Activated CD8-positive, alpha-beta memory T cell treated with anti-CD3 and anti-CD28 coated beads, Interleukin-2, amount 10 ng/mL, durations not matched to agents 7 days and 5 days (primary cell): ENCODE results near the gene AFAP1L1. TPM values are rescaled to one million over a fixed set of nuclear protein-coding genes. Genes with fewer than 3 reads are reported as not detected.

ENCODE experiments used
- ATAC-seq: fragments of 150-1000 bp; cut with Tn5 transposase; one replicate; pipeline ENCODE4 v1.10.0; 2021; ENCODE audit warnings: moderate library complexity
- CTCF ChIA-PET: fragments of 350-600 bp; sonication (Branson Sonifier 250); formaldehyde crosslinking; loops from one replicate; lab custom pipeline; 2021; ENCODE audit warnings: antibody characterized with exemption; lab: Charles Lee
- DNase-seq: peaks from one replicate; pipeline ENCODE4 v3.0.0-alpha.2; 2020
- H3K27ac Mint-ChIP-seq: one replicate; pipeline ENCODE4 v1.8.0; 2021; ENCODE audit warnings: mild to moderate bottlenecking, mixed read lengths
- H3K27me3 Mint-ChIP-seq: one replicate; pipeline ENCODE4 v1.8.0; 2021; ENCODE audit warnings: mixed read lengths
- H3K36me3 Mint-ChIP-seq: one replicate; pipeline ENCODE4 v1.8.0; 2021; ENCODE audit warnings: mild to moderate bottlenecking, mixed read lengths
- H3K4me1 Mint-ChIP-seq: one replicate; pipeline ENCODE4 v1.8.0; 2021; ENCODE audit warnings: mixed read lengths
- H3K4me3 Mint-ChIP-seq: one replicate; pipeline ENCODE4 v1.8.0; 2021; ENCODE audit warnings: mild to moderate bottlenecking, moderate library complexity, mixed read lengths
- H3K9me3 Mint-ChIP-seq: one replicate; pipeline ENCODE4 v1.8.0; 2022; ENCODE audit warnings: low read depth, mixed read lengths
- total RNA-seq, 2 experiments: library from RNA; stranded (reverse); gene quantifications; one replicate each; pipeline ENCODE4 v1.2.3, GENCODE V29; 2021

The AFAP1L1 gene
- total RNA-seq, 2 experiments from 2014 or later, result not detected

- ATAC-seq (no peak), DNase-seq (no peak)
- peaks cover 20% of the 10 kb centered on the region for H3K4me1 Mint-ChIP-seq
- H3K4me3 Mint-ChIP-seq, result no peak overlapping the region
- no peaks in the 10 kb centered on the region for H3K36me3 Mint-ChIP-seq
- no peak overlapping the region for H3K27ac Mint-ChIP-seq
- CTCF ChIA-PET, result interaction anchor here (2.1 kb wide), 1 partner anchor 23 kb away, joined by 5 read pairs; no protein-coding TSS in a partner anchor
- peaks cover 20% of the 10 kb centered on the region for H3K27me3 Mint-ChIP-seq
- no peaks in the 10 kb centered on the region for H3K9me3 Mint-ChIP-seq
Observed at GRCh38 chr5:149242339-149242738, 29.3 kb upstream of the AFAP1L1 start.

DNA sequence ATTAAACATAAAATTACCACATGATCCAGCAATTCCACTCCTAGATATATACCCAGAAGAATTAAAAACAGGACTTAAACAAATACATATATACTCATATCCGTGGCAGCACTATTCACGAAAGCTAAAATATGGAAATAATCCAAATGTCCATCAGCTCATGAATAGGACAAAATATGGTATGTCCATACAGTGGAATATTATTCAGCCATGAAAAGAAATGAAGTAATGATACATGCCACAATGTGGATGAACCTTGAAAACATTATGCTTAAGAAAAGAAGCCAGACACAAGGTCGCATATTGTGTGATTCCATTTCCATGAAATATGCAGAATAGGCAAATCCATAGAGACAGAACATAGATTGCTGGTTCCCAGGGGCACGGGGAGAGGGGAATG lies 24.8 kb upstream of the AFAP1L1 start:
- no peak for DNase-seq
- peaks cover 3% of the 10 kb centered on the region for H3K4me1 Mint-ChIP-seq
- peaks cover 17% of the 10 kb centered on the region for H3K27me3 Mint-ChIP-seq
- no peak overlapping the region for H3K27ac Mint-ChIP-seq
- CTCF ChIA-PET, result interaction anchor here (0.8 to 1.7 kb wide), 2 partner anchors 8 to 106 kb away, joined by 3 read pairs; partner anchors contain the start of gene ABLIM3
- no peaks in the 10 kb centered on the region for H3K36me3 Mint-ChIP-seq
- no peak overlapping the region for H3K4me3 Mint-ChIP-seq
- no peak for ATAC-seq
- no peaks in the 10 kb centered on the region for H3K9me3 Mint-ChIP-seq

- DNase-seq (no peak), ATAC-seq (no peak)
- no peak overlapping the region for H3K27ac Mint-ChIP-seq
- peaks cover 3% of the 10 kb centered on the region for H3K4me1 Mint-ChIP-seq
- H3K9me3 Mint-ChIP-seq, result no peaks in the 10 kb centered on the region
- no peak overlapping the region for H3K4me3 Mint-ChIP-seq
- no peaks in the 10 kb centered on the region for H3K36me3 Mint-ChIP-seq
- H3K27me3 Mint-ChIP-seq, result peaks cover 17% of the 10 kb centered on the region
- CTCF ChIA-PET, result interaction anchor here (1.7 kb wide), 1 partner anchor 107 kb away, joined by 3 read pairs; the partner anchor contains the start of gene ABLIM3
Observed at GRCh38 chr5:149247726-149248125, 23.9 kb upstream of the AFAP1L1 start.

GRCh38 chr5:149251546-149251945 lies 20.1 kb upstream of the AFAP1L1 start:
- Mint-ChIP-seq H3K27me3 (peaks cover 10% of the 10 kb centered on the region), H3K4me3 (no peak overlapping the region), H3K4me1 (no peaks in the 10 kb centered on the region), H3K36me3 (no peaks in the 10 kb centered on the region), H3K9me3 (no peaks in the 10 kb centered on the region), H3K27ac (no peak overlapping the region)
- CTCF ChIA-PET, result no interaction called here
- no peak for ATAC-seq
- DNase-seq, result no peak

DNA sequence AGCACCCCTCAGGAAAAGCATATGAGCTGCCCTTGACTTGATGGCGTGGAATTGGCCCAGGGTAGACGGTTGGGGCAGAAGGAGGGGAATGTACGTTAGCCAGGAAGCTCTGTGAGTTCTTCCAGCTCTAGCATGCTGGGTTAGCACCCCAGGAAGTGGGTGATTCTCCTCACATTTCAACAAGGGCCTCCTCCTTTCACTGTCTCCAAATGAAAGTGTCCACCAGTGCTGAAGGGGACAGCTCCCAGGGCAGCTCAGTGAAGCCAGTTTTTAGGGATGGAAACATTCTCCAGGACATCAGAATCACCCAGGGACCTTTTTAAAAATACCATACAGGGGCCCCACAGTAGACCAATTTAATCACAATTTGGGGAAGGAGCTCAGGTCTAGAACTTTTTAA lies 17.2 kb upstream of the AFAP1L1 start:
- peaks cover 4% of the 10 kb centered on the region for H3K27me3 Mint-ChIP-seq
- ATAC-seq (no peak), DNase-seq (no peak)
- no peaks in the 10 kb centered on the region for H3K4me1 Mint-ChIP-seq
- no peaks in the 10 kb centered on the region for H3K9me3 Mint-ChIP-seq
- H3K27ac Mint-ChIP-seq, result no peak overlapping the region
- no peak overlapping the region for H3K4me3 Mint-ChIP-seq
- CTCF ChIA-PET, result interaction anchor here (1.2 to 1.5 kb wide), 3 partner anchors 8 to 113 kb away, joined by 3 to 7 read pairs (median 7); partner anchors contain the start of gene ABLIM3
- H3K36me3 Mint-ChIP-seq, result no peaks in the 10 kb centered on the region

DNA sequence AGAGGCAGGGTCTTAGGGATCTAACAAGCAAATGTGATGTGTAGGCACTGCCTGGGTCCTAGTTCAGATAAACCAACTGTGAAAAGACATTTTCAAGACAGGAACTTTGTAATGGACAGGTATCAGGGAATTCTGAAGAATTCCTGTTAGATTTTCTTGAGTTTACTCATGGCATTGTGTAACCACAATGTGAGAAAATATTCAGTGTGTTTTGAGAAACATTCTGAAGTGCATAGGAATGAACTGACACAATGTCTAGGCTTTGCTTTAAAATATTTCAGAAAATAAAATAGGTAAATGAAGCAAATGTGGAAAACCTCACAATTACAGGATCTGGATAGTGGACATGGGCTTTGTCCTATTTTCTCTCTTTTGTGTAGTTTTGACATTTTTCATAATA lies 15.2 kb upstream of the AFAP1L1 start:
- H3K9me3 Mint-ChIP-seq, result no peaks in the 10 kb centered on the region
- peaks cover 12% of the 10 kb centered on the region for H3K27me3 Mint-ChIP-seq

DNA sequence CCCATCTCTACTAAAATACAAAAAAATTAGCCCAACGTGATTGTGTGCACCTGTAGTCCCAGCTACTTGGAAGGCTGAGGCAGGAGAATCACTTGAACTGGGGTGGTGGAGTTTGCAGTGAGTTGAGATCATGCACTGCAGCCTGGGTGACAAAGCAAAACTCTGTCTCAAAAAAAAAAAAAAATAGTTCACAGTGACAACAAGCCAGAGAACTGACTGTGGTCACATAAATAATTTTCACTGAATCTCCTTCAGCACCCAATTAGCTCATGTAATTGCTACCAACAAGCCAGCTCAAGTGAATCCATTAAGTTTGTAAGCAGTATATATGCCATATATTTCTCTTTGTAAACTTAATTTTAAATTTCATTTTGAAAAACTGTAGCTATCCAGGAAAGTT lies 14.5 kb upstream of the AFAP1L1 start:
- CTCF ChIA-PET, result interaction anchor here (1.0 to 2.2 kb wide), 3 partner anchors 11 to 526 kb away, joined by 3 to 6 read pairs (median 3); partner anchors contain the start of gene ABLIM3
- peaks cover 15% of the 10 kb centered on the region for H3K27me3 Mint-ChIP-seq
- H3K27ac Mint-ChIP-seq, result no peak overlapping the region
- DNase-seq (no peak), ATAC-seq (no peak)
- no peaks in the 10 kb centered on the region for H3K36me3 Mint-ChIP-seq
- H3K9me3 Mint-ChIP-seq, result no peaks in the 10 kb centered on the region
- no peak overlapping the region for H3K4me3 Mint-ChIP-seq
- no peaks in the 10 kb centered on the region for H3K4me1 Mint-ChIP-seq

More for the DNA sequence above, 15.2 kb upstream of the AFAP1L1 start:
- no peaks in the 10 kb centered on the region for H3K36me3 Mint-ChIP-seq
- H3K4me3 Mint-ChIP-seq, result no peak overlapping the region
- CTCF ChIA-PET, result interaction anchor here (1.0 to 2.2 kb wide), 2 partner anchors 115 to 525 kb away, joined by 3 to 6 read pairs; partner anchors contain the start of gene ABLIM3
- no peak overlapping the region for H3K27ac Mint-ChIP-seq
- DNase-seq (no peak), ATAC-seq (no peak)
- H3K4me1 Mint-ChIP-seq, result no peaks in the 10 kb centered on the region

DNA sequence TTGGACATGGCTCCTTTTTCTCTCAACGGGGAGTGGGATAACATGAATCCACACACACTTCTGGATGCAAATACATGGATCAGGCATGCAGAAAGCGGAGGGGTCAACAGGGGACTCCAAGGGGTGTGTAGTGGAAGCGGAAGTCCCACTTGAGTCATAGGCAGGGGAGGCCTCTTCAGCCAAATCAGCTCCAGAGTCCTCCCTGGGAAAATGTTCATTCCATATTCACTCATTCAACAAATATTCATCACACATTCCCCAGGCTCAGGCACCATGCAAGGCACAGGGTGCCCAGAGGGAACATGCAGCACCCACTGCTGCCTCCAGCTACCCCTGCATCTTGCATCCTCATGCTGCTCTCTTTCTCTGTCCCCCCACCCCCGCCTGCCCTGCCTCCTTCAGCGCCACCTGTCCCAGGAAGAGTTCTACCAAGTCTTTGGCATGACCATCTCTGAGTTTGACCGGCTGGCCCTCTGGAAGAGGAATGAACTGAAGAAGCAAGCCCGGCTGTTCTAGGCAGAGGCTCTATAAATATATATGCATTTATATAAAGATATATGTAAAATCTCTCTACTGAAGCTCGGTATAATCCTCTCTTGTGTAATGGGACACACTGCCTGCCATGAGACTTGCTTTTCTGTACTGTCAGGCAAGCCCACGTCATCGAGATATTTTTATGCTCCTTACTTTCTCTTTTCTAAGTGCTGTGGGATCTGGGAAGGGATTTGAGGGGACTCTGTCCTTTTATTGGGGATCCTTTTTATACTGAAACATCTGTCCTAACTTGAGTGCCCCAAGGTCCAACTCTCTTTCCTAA lies 13.6 kb upstream of the AFAP1L1 start:
- H3K36me3 Mint-ChIP-seq, result no peaks in the 10 kb centered on the region
- H3K4me3 Mint-ChIP-seq, result no peak overlapping the region
- H3K27me3 Mint-ChIP-seq, result peaks cover 22% of the 10 kb centered on the region
- DNase-seq (no peak), ATAC-seq (no peak)
- no peak overlapping the region for H3K27ac Mint-ChIP-seq
- no peaks in the 10 kb centered on the region for H3K4me1 Mint-ChIP-seq
- no peaks in the 10 kb centered on the region for H3K9me3 Mint-ChIP-seq
- CTCF ChIA-PET, result interaction anchor here (1.1 to 2.2 kb wide), 3 partner anchors 10 to 117 kb away, joined by 3 to 6 read pairs (median 5); partner anchors contain the start of gene ABLIM3

DNA sequence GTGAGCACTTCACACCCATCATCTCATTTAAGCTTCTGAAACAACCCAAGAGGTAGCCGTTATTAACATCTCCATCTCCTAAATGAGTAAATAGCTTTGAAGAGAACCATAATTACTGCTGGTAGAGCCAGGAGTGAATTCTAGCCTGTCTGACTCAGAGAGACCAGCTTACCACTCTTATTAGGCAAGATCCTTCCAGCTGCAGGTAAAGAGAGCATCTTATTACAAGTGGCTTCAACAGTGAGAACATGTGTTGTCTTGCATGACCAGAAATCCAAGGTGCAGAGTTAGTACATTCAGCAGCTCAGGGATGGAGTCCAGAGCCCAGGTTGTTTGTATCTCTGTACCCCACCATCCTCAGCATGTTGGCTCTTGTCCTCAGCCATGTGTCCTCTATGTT lies 10.9 kb upstream of the AFAP1L1 start:
- Mint-ChIP-seq H3K4me1 (no peaks in the 10 kb centered on the region), H3K27me3 (peaks cover 30% of the 10 kb centered on the region), H3K36me3 (no peaks in the 10 kb centered on the region), H3K4me3 (no peak overlapping the region), H3K27ac (no peak overlapping the region), H3K9me3 (no peaks in the 10 kb centered on the region)
- no peak for DNase-seq
- no peak for ATAC-seq
- CTCF ChIA-PET, result interaction anchor here (0.6 to 1.4 kb wide), 3 partner anchors 11 to 119 kb away, joined by 3 read pairs; partner anchors contain the start of gene ABLIM3

DNA sequence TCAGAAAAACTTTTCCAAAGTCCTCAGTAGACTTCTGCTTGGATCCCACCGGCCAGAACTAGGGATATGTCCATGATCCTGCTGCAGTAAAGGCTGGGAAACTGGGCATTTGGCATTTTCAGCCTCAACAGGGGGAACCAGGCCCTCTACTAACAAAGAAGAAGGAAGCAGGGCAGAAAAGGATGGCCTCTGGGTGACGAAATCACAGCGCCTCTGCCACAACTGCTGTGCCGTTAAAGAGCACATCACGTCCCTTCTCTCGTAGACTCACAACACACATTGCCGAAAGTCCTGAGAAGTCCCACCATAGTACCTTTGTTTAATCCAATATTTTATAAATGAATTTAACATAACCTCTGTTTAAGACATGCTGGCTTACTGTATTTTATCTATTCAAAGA lies 10.4 kb upstream of the AFAP1L1 start:
- H3K27me3 Mint-ChIP-seq, result peaks cover 34% of the 10 kb centered on the region
- H3K9me3 Mint-ChIP-seq, result no peaks in the 10 kb centered on the region
- DNase-seq (no peak), ATAC-seq (no peak)
- no peak overlapping the region for H3K27ac Mint-ChIP-seq
- CTCF ChIA-PET, result interaction anchor here (0.8 to 1.4 kb wide), 2 partner anchors 11 to 120 kb away, joined by 3 read pairs; partner anchors contain the start of gene ABLIM3
- H3K4me1 Mint-ChIP-seq, result no peaks in the 10 kb centered on the region
- H3K36me3 Mint-ChIP-seq, result no peaks in the 10 kb centered on the region
- H3K4me3 Mint-ChIP-seq, result no peak overlapping the region

DNA sequence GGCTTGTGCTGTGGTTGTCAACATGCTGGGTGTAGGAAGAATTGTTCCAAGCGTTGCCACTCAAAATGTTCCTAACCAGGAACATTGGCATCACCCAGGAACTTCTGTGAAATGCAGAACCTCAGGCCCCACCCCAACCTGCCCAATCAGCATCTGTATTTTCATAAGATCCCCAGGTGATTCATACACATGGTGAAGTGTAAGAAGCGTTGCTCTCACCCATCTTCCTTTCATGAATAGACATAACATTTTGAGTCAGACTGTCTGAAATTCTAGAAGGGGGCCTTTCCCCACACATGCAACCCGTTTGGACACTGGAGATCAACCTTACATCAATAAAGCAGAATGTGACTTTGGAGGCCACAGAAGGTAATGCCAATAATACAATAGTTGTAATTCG lies 9.3 kb upstream of the AFAP1L1 start:
- no peak for DNase-seq
- Mint-ChIP-seq H3K27me3 (peaks cover 34% of the 10 kb centered on the region), H3K4me3 (no peak overlapping the region), H3K36me3 (no peaks in the 10 kb centered on the region), H3K4me1 (no peaks in the 10 kb centered on the region), H3K27ac (no peak overlapping the region), H3K9me3 (no peaks in the 10 kb centered on the region)
- ATAC-seq, result no peak
- CTCF ChIA-PET, result interaction anchor here (5.4 kb wide), 1 partner anchor 120 kb away, joined by 65 read pairs; the partner anchor contains the start of gene ABLIM3

DNA sequence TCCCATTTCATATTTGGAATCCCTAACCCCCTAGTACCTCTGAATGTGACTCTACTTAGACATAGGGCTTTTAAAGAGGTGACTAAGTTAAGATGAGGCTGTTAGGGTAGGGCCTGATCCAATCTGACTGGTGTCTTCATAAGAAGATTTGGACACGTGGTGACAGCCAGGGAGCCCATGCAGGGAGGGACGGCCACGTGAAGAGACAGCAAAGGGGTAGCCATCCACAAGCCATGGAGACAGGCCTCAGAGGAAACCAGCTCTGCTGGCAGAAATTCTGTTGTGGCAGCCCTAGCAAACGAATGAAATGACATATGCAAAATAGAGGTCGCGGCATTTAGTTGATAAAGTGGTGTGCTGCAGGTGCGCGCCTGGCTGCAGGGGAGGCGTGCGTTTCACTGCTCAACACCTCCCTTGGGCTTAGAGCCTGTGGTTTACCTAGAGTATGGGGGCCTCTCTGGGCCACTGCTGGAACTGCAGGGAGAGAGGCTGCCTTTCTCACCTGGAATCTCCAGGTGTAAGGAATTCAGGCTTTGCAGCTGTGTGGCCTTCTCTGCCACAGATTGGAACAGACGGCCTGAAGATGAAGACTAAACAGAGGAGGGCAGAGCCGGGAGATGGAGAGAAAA lies 7.1 kb upstream of the AFAP1L1 start:
- H3K9me3 Mint-ChIP-seq, result no peaks in the 10 kb centered on the region
- peak; percentile 58 for DNase-seq

DNA sequence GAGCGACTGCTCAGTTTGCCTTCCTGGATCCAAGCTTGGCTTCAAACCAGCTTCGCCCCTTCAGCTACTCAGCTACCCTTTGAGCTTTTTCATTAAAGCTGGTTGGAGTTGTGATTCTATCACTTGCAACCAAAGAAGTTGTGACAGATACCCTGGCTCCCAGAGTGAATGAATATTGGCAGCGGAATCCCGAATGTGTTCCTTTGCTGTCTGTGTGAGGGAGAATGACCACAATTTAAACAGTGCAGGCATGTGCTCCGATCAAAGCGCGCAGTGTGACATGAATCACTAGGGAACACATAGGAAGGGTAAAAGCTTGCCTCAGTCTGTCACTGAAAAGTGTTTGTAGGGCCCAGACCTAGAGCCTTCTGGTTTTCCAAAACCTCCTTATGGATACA lies 6.6 kb upstream of the AFAP1L1 start:
- Mint-ChIP-seq H3K27me3 (peaks cover 39% of the 10 kb centered on the region), H3K27ac (no peak overlapping the region), H3K36me3 (no peaks in the 10 kb centered on the region), H3K4me3 (no peak overlapping the region), H3K9me3 (no peaks in the 10 kb centered on the region), H3K4me1 (no peaks in the 10 kb centered on the region)
- CTCF ChIA-PET, result interaction anchor here (0.9 to 5.4 kb wide), 12 partner anchors 10 to 234 kb away, joined by 3 to 65 read pairs (median 4); partner anchors contain the start of gene ABLIM3
- ATAC-seq (no peak), DNase-seq (no peak)

More for the DNA sequence above, 7.1 kb upstream of the AFAP1L1 start:
- Mint-ChIP-seq H3K36me3 (no peaks in the 10 kb centered on the region), H3K27me3 (peaks cover 39% of the 10 kb centered on the region), H3K4me1 (no peaks in the 10 kb centered on the region), H3K4me3 (no peak overlapping the region), H3K27ac (no peak overlapping the region)
- CTCF ChIA-PET, result interaction anchor here (0.9 to 5.4 kb wide), 12 partner anchors 10 to 234 kb away, joined by 3 to 65 read pairs (median 4); partner anchors contain the start of gene ABLIM3
- ATAC-seq, result peak; percentile 74
